ENCODE results near the gene GRIN3B.

DNA sequence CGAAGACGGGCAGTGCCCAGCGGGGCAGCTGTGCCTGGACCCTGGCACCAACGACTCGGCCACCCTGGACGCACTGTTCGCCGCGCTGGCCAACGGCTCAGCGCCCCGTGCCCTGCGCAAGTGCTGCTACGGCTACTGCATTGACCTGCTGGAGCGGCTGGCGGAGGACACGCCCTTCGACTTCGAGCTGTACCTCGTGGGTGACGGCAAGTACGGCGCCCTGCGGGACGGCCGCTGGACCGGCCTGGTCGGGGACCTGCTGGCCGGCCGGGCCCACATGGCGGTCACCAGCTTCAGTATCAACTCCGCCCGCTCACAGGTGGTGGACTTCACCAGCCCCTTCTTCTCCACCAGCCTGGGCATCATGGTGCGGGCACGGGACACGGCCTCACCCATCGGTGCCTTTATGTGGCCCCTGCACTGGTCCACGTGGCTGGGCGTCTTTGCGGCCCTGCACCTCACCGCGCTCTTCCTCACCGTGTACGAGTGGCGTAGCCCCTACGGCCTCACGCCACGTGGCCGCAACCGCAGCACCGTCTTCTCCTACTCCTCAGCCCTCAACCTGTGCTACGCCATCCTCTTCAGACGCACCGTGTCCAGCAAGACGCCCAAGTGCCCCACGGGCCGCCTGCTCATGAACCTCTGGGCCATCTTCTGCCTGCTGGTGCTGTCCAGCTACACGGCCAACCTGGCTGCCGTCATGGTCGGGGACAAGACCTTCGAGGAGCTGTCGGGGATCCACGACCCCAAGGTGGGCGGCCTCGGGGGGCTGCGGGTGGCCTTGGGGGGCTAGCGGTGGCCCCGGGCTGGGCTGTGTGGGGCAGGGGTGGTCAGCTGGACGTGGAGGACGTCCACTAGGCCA, 4.8 kb downstream of the GRIN3B start:
- TF ChIP-seq RFX5 (IDR thresholded peaks at IDR 0.05; ENCODE audit: borderline replicate concordance, low read depth, low read length) (no peak), POLR2AphosphoS5 (IDR thresholded peaks at IDR 0.05; ENCODE audit: low read depth, low read length) (no peak), CHD2 (IDR thresholded peaks at IDR 0.05; ENCODE audit: low read length) (no peak), CEBPB (IDR thresholded peaks at IDR 0.05; ENCODE audit: low read depth, low read length) (no peak), CBX8 (IDR thresholded peaks at IDR 0.05; ENCODE audit: borderline replicate concordance, low read depth, low read length) (no peak), SUZ12 (IDR thresholded peaks at IDR 0.05; ENCODE audit: low read length) (no peak)

All from H1 (cell line).